GM19043 (cell line): ENCODE data around the gene SIRT7.

Experiments
- ATAC-seq: cut with Tn5 transposase; IDR thresholded peaks from one replicate; pipeline ENCODE4 v1.9.1; 2021; ENCODE audit warnings: low read depth; ENCODE audit not compliant: unreplicated experiment

SIRT7 gene

DNA sequence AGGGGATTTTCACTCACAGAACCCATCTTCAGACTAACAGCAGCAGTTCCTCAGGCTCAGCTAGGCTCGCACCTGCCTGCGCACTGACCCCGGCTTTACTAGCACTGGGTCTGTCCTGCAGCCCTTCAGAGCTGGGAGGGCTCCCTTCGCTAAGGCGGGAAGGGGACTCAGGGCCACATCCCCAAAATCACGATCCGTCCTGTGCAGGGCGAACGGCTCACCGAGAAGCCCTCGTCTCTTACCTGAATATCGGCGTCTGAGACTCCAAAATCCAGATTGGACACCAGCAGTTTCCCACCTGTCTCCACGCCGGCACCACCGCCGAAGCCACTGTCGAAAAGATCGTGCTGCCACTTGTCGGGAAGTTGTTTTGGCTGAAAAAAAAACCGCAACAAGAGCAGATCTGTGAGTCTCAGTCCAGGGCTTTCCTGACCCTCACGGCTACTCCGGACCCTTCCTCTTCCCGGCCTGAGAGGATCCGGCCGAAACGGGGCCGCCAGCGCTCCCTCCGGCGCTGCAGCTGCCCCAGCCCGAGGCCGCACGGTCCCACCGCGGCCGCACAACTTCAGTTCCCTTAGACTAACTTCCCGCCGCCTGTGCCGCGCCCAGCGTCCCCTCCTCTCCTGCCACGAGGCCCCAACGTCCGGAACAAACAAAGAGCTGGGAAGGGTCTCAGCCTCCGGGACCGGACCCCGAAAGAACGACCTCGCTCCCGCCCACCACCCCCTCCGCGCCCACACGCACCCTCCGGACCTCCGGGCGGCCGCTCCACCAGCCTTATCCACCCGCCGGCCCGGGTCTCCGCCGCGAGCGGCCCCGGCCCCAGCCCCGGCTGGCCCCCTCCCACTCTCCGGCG lies 27.3 kb downstream of the SIRT7 start:
- ATAC-seq, result no peak

DNA sequence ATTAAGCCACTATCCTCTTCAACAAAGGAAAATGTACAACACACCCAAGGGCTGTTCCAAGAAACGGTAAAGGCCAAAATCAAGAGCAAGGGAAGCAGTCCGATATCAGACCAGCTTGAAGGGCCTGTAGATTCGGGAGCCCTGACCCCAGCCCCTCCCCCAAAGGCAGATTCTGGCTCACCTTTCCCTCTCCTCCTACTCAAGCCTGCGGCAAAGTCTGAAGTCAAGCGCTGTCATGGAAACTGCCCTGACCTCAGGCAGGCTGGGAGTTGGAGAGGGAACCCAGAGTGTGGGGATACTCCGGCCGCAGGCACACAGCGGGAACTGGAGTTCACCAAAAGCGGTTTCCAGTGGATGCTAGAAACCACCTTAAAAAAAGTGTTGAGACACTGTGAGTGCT lies 28.4 kb downstream of the SIRT7 start:
- ATAC-seq, result no peak

DNA sequence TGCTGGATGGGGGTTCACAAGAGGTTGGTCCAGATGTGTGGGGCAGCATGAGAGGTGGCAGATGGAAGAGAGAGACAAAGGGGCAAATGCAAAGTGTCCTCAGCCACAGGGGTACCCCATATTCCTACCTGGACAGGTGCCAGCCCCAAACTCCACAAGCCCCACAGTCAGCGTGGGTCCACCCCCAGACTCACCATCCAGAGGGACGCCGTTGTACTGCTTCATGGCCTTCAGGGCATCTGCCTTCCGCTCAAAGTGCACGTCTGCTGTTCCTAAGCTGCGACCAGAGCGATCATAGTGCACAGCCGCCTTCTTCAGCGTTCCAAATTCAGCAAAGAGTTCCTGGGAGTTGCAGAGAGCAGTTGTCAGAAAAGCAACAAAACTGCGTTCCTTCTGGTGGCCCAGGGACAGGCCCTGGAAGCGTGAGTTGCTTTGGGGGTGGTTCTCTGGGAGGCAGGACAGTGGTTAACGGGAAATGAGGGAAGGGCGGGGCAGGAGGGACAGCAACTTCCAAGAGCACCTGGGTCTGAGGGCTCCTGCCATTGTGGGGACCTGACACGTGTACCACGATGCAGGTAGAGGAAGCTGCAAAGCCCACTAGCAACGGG lies 28.9 kb downstream of the SIRT7 start:
- ATAC-seq, result no peak

DNA sequence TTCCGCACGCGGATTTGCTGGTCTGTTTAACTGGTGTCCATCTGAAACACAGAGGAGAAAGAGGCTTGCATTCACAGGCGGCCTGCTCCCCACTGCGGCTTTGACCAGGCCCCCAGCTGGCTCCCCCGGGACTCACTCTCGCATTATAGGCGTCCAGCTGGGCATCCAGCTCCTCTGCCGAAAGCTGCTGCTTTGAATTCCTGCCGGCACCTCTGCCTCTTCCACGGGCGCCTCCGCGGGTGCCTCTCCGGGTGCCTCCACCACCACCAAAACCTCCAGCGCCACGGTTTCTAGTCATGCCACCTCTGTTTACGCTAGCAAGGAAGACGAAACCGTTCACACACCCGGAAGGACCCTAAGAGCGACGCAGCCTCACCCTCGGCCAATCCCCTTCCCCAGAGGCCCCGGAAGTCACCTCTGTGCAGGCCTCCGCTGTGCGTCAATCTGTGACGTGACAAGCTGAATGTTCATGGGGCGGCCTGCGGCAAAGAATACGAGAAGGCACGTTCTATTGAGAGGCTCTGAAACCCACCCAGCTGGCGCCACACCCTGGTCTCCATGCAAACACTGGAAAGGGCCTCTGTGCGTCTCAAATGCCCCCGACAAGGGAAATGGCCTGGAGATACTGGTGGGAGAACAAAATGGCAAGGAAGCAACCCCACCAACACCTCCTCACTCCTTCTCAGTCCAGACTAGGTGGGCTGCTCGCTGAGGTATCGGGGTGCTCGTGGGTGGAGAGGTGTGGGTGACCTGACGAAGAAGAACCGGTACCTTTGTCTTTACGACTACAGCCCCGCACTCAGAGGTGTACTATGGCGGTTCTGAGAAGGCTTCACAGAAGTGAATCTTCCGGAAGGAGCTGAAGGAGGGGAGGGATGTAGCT lies 29.6 kb downstream of the SIRT7 start:
- ATAC-seq, result no peak

DNA sequence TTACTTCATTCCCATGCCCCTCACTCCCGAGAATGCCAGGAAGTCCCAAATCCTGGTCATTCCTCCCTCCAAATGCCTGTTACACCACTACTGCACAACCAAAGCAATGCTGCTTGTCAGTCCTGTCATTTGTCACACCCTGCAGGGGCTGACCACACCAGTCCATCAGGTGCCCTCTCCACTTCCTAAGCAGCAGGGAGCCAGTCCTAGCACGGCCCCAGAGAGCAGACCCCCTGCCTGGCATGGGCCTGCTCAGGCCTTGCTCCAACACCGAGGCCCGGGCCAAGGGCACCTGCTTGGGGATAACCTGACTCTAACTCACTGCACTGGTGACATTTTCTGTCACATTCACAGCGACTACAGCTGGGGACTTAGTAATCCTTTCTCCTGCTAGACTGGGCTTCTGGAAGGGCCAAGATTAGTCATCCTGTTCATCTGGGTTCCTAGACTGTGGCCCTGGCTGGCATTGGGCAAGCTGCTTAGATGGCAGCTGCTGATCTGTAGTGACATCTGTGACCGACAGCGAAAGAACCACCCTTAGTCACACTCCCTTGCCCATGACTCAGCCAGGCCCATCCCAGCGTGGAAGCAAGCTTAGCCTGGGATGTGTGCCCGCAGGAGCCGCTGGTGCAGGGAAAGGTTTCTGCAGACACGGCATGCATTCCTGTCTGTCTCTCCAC lies 32.0 kb downstream of the SIRT7 start:
- no peak for ATAC-seq

DNA sequence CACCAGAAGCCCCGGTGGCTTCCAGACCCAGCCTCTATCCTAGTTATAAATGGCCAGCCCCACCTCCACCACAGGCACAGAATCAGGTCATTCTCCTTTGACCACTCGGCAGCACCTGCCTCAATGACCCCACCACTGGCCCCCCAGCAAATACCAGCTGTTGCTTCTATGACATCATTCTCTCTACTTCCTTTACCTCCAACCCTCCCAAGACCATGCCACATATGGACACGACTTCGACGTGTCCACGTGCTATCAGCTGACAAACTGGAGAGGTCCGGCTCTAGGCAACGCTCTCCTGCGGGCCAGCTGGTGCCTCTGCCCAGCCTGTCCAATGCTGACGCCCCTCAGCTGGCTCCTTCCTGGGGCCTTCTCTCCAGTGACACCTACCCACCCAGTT lies 32.5 kb downstream of the SIRT7 start:
- ATAC-seq, result no peak

DNA sequence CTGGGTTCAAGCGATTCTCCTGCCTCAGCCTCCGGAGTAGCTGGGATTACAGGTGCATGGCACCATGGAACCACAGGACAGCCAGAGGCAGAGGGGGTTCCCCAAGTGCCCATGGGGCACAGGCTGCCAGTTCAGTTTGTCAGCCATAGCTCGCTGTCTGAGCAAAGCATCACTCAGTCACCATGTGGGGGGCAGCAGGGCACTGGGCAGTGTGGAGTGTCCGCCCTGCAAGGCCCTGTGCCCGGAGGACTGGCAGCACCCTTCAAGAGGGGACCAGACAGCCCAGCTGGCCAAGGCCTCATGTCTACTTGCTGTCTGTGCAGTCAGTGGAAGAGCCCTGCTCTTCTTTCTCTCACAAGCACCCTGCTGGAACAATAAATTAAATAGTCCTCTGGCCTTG lies 33.0 kb downstream of the SIRT7 start:
- ATAC-seq, result no peak

DNA sequence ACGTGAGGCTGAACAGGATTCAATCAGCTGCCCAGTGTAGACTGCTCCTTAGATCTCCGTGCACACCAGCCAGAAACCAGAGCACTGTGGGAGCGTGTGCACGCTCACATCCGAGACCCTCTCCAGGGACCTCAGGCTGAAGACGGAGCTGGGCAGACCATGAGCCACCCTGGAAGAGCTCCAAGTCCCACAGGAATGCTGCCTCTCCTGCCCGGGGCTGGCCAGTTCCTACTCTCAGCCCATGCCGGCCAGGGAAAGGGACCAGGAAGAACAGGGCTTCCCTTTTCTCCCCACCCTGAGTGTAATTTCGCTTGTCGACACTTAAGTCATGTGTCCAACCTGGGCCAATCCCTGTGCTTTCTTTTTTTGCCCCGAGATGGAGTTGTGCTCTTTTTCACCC lies 33.5 kb downstream of the SIRT7 start:
- ATAC-seq, result no peak

DNA sequence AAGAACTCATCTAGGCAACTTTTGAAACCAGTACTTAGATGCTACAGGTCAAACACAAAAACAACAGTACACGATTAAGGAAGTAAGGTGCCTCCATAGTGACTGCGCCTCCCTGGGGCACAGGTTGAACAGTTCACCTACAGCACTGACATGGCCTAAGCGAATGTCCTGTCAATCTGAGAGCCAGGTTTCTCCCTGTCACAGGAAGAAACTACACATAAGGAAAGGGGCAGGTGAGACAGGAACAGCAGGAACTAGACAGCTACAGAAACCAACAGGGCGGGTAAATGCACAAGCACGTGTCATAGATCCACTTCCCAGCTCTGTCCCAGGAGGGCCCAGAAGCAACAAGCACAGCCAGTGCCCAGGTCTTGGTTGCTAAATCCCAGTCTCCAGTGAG lies 38.9 kb downstream of the SIRT7 start:
- ATAC-seq, result no peak

DNA sequence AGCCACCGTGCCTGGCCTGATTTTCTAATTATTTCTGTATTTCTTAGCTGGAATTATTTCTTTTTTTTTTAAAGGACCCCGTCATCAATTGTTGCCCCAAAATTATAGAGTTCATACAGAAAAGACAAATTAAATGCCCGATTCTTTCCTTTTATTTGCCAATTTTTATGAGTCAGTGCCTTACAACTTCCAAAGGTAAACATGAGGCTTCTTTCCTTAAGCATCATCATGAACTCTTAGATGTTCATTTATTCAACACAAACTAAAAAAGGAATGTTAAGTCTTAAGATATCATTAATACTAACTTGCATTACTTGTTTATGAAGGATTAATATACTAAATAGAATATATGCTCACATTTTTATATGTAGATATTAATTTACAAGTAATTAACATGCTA lies 39.7 kb downstream of the SIRT7 start:
- ATAC-seq, result no peak

DNA sequence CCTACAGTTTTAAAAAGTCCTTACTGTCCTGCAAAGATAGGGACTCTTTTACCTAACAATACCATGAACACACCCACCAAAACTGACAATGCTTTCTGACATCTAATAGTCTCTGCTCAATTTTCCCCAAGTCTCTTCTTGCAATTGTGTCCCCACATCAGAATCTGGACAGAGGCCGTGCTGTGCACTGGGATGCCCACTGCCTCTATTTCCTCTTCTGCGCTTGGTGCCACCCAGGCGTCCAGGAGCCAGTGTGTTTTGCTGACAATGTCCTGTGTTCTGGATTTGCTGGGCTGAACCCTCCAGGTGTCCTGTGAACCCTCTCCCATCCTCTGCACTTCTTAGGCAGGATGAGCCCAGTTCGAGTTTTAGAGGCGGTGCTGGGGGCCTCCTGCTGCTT lies 40.4 kb downstream of the SIRT7 start:
- ATAC-seq, result no peak

DNA sequence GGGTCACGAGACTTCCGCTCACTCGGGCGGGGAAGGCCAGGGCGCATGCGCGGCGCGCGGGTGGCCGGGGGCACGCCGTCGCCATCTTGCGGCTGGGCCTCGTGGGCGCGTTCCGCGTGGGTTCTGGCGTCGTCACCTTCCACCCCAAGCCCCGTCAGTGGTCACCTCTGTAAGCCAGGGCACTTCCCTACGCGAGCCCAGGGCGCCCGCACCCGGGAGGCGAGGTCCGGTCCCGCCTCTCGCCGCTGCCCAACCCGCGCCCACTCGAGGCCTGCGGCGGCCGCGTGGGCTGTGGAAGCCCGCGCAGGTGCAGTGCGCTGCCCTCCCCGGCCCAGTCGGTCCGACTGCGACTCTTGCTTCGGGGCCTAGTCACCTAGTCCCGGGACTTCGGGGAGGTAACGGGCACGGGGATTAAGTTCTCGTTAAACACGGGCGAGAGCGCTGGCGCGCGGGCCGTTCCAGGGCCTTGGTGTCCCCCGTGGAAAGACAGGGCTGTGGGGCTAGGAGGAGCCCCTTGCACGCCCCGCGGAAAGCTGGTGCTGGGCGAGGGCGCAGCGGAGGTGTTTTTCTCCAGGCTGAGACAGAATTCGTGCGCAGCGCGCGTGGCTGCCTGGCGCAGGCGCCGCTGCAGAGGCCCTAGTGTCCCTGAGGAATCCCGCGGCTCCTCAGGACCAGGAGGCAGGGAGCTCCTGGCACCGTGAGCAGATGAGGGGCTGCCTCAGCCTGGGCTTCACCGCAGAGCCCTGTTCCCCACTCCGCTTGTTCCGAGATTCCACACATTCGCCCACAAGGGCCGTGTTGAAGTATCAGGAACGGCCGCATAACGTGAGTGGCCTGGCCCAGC lies 46.4 kb downstream of the SIRT7 start:
- ATAC-seq, result no peak

DNA sequence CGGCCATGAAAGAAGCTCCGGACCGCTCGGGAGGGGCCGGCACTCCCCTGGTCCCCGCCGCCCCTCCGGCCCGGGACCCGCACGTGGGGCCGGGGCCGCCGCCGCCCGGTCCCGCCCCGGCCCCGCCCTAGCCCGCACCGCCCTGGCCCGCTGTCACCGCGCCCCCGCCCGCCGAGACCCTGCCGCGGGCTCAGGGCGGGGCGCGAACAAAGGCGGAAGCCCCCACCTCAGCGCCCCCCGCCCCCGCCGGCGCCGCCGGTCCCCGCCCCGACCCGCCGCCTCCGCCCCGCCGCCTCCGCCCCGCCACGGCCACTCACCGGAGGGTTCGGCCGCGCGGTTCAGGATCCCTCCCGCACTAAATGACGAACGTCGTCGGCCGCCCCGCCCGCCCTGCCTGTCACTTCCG lies 47.0 kb downstream of the SIRT7 start, which contains the start of gene ARHGDIA:
Gene ARHGDIA (minus strand): TSS at position 357 of the 406 bp plus-strand sequence. CDS start 1,407 bp downstream, outside the sequence.
- ATAC-seq, result no peak

DNA sequence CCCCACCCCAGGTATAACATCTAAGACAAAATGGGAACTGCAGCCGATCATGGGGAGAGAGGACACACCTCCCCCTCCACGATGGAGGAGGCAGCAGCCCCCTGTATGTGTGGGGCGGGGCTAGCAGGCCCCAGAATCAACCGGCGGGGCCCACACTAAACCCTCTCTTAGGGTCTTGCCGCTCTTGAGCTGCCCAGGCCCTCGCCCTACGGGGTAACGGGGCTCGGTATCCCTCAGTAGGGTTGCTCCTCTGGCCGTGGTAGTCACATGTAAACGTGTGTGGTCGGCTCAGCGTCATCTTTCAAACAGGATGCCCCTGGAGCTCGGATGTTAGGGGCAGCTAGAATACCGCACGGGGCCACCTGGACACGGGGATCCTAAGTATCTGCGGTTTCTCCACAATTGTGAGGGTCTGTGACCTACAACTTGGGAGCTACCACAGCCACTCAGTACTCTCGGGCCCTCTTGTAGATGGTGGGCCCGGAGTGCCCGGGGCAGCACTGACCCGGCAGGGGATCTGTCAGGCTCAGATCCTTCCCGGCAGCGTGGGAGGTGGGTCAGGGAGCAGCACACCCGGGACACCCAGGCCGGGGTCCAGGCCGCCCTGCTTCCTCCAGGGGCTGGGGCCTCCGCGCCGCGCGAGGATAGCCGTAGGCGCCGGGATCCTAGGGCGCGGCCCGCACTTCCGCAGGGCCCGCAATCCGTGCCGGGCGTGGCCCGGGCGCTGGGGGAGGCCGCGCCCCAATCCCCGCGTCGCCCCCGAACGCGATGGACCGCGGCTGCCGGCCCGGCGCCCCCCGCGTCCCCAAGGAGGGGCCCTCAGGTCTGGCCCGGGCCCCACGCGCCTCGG lies 47.6 kb downstream of the SIRT7 start:
- ATAC-seq, result no peak

DNA sequence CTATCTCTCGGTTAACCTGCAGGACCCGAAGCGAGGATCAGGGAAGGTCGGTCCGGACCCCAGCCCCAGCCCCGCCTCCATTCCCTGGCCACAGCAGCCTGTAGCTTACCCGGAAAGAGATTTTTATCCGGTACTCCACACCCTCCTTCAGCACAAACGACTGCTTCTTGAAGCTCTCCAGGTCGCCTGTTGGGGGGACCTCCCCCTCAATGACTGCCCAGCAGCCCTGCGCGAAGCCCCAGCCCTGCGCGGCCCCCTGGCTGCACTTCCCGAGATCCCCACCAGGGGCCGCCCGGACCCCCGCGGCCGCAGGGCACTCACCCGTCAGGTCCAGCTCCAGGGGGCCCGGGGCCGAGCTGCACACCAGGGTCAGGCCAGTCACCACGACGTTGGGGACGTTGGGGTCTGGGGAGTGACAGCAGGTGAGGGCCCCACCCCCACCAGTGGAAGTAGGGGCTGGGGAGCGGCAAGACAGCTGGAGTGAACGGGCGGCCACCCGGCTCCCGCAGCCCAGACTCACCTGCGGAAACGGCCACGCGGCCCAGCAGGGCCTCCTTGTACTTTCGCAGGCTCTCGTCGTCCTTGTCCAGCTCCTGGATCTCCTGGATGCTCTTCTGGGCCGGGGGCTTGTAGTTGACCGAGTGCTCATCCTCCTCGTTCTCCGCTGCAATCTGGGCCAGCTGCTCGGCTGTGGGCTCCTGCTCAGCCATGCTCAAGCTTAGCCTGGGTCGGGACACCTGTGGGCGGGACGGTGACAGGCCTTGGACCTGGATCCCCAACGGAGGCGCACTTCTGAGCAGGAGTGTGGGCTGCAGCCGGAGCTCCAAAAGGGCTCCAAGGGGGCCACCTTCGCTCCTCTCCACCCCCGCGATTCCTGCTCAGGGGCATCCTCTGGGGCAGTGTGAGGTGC lies 48.5 kb downstream of the SIRT7 start:
- ATAC-seq, result no peak

DNA sequence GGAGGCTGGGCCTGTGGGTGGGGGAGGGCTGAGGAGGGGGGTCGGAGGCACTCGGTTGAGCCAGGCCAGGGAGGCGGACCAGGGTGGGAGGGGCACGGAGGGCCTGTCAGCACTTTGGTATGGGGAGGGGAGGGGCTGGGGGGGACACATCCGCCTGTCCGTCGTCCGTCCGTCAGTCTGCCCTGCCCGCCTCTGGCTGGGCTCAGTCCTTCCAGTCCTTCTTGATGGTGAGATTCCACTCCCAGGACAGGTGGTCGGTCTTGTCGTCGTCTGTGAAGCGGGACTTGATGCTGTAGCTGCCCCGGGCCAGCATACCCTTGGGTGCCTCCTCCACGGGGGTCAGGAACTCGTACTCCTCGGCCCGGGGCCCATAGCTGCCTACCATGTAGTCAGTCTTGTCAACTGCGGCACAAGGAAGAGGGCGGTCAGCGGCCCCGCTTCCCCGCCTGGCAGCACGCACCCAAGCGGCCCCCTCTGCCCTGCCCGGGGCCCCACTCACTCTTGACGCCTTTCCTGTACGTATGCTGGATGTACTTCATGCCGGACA lies 49.2 kb downstream of the SIRT7 start:
- ATAC-seq, result no peak

DNA sequence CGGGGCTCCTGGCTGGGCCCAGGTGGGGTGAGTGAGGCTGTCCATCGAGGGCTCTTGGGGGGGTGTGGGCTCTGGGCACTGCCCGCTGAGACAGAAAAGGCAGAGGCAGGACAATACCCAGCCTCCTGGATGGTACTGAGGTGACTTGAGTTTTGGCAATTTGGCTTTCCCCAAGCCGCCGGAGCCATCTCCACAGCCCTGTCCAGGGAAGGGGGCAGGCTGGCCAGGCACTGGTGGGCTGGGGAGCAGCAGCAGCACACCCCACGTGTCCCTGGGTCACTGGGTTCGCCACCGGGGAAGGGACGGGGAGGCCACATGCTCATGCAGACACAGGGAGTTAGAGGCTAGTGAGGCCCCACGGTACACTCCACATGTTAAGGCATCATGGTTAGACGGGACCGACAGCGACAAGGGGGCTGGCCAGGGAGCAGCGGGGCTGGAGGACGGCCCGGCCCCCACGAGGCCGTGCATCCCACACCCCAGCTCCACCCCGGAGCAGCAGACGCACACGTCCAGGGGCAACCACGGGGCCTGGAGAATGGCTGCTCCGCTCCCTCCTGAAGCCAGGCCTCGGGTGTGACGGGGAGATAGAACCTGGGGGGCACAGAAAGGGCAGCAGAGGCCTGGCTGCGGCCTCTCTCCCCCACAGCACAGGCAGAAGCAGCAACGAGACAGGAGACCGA lies 49.8 kb downstream of the SIRT7 start:
- no peak for ATAC-seq
